Measurements from ENCODE around the gene AHI1.

DNA sequence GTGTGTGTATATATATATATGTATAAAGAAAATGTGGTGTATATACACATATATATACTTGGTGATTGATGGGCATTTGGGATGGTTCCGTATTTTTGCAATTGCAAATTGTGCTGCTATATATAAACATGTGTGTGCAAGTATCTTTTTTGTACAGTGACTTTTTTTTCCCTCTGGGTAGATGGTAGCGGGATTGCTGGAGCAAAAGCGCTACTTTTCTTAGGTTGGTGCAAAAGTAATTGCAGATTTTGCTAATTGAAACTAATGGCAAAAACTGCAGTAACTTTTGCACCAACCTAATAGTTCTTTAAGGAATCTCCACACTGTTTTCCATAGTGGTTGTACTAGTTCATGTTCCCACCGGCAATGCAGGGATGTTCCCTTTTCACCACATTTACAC, 135.4 kb downstream of the AHI1 start:
- TF ChIP-seq POLR2A (IDR thresholded peaks at IDR 0.05; ENCODE audit: low read length) (no peak), GATA1 (IDR thresholded peaks at IDR 0.05; ENCODE audit: low read depth, low read length) (no peak)
